Prostate gland (tissue), 2 donors: ENCODE measurements around the gene QRICH2. TPM values are rescaled to one million over a fixed set of nuclear protein-coding genes. Genes with fewer than 3 reads are reported as not detected.
"Not testable (repeated sequence)": the region's sequence is repeated elsewhere in the genome, so short reads cannot be mapped to it uniquely, and the experiment has no call there.

Experiments
- DNase-seq: peaks from one replicate; pipeline ENCODE4 v3.0.0-alpha.2; 2019; ENCODE audit warnings: low spot score
- H3K27ac ChIP-seq, 2 donors: fragments of 200-600 bp; sonication (generic); 2 replicates each; pipeline ENCODE4 v1.5.1; 2017 to 2019
- H3K27me3 ChIP-seq: fragments of 200-600 bp; sonication (generic); replicated peaks from 2 replicates; pipeline ENCODE4 v1.5.1; 2019; ENCODE audit not compliant: insufficient read depth
- H3K36me3 ChIP-seq, 2 donors: fragments of 200-600 bp; sonication (generic); 1 replicate in 1 of 2; 2 replicates in 1 of 2; pipeline versions ENCODE4 v1.5.1 to v1.8.1; 2017 to 2019
- H3K4me1 ChIP-seq: fragments of 200-600 bp; sonication (generic); replicated peaks from 2 replicates; pipeline ENCODE4 v1.5.1; 2019
- H3K4me3 ChIP-seq, 2 donors: fragments of 200-600 bp; sonication (generic); 2 replicates each; pipeline ENCODE4 v1.5.1; 2017 to 2019
- H3K9me3 ChIP-seq: fragments of 200-600 bp; sonication (generic); 2 replicates; pipeline ENCODE4 v1.5.1; 2017
- POLR2A ChIP-seq: fragments of 450-650 bp; IDR thresholded peaks from one replicate; pipeline ENCODE4 v1.6.1; 2016; ENCODE audit warnings: antibody characterized with exemption, mild to moderate bottlenecking
- POLR2AphosphoS5 ChIP-seq: sonication (generic); formaldehyde crosslinking; IDR thresholded peaks from one replicate; pipeline ENCODE4 v1.6.1; 2017; ENCODE audit warnings: antibody characterized with exemption
- WGBS: methylation state at CpG from one replicate; pipeline ENCODE4 v1.1.5; 2018; 5-methylcytosine and 5-hydroxymethylcytosine counted together
- intact Hi-C: fragments of 100-400 bp; cut with DNase I; formaldehyde crosslinking; loops from one replicate; pipeline ENCODE4 v1.14.2; 2022
- total RNA-seq, 2 donors: library from RNA; depleted of rRNA; stranded (reverse); fragments of >200 nt; gene quantifications; one replicate each; pipeline ENCODE4 v1.1.0, GENCODE V29; 2016
- TF ChIP-seq, protein P1 (sequence below), 4 experiments: fragments of 200-600 bp in 2 of 4; fragments of 450-650 bp in 2 of 4; sonication (generic) in 2 of 4; IDR thresholded peaks; 1 replicate in 3 of 4; 2 replicates in 1 of 4; pipeline ENCODE4 v1.5.1; 2016 to 2019; ENCODE audit warnings: antibody characterized with exemption in 4 of 4, mild to moderate bottlenecking in 2 of 4, moderate library complexity in 2 of 4

Gene QRICH2
- total RNA-seq, 2 donors from 2014 or later, result 3.1 to 9.8 TPM

GRCh38 chr17:76350463-76350862, 42.4 kb upstream of the QRICH2 start:
- WGBS, result 85% methylated on average over 5 of the region's 5 CpGs
- no peaks in the 10 kb centered on the region for H3K36me3 ChIP-seq
- H3K4me3 ChIP-seq, result no peak overlapping the region
- H3K9me3 ChIP-seq, result no peaks in the 10 kb centered on the region
- intact Hi-C loops, result no loop called here
- H3K27me3 ChIP-seq, result no peaks in the 10 kb centered on the region
- TF ChIP-seq POLR2A (no peak), POLR2AphosphoS5 (no peak)
- TF ChIP-seq, protein P1, sequence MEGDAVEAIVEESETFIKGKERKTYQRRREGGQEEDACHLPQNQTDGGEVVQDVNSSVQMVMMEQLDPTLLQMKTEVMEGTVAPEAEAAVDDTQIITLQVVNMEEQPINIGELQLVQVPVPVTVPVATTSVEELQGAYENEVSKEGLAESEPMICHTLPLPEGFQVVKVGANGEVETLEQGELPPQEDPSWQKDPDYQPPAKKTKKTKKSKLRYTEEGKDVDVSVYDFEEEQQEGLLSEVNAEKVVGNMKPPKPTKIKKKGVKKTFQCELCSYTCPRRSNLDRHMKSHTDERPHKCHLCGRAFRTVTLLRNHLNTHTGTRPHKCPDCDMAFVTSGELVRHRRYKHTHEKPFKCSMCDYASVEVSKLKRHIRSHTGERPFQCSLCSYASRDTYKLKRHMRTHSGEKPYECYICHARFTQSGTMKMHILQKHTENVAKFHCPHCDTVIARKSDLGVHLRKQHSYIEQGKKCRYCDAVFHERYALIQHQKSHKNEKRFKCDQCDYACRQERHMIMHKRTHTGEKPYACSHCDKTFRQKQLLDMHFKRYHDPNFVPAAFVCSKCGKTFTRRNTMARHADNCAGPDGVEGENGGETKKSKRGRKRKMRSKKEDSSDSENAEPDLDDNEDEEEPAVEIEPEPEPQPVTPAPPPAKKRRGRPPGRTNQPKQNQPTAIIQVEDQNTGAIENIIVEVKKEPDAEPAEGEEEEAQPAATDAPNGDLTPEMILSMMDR (IDR thresholded peaks at IDR 0.05), result no peak
- no peak overlapping the region for H3K27ac ChIP-seq
- no peak for DNase-seq
- no peaks in the 10 kb centered on the region for H3K4me1 ChIP-seq

DNA sequence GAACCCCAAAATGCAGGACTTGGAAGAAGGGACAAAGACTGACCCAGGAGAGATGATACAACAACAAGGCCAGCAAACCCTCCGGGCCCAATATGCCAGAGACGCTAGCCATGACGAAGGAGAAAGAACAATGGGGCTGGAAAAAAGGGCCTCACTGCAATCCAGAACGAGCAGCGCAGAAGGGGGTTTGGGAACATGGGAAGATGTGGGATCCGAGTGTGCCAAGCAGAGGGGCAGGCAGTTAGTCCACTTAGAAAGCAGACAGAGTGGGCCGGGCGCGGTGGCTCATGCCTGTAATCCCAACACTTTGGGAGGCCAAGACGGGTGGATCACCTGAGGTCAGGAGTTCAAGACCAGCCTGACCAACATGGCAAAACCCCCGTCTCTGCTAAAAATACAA, 38.9 kb upstream of the QRICH2 start:
- intact Hi-C loops, H3K36me3 ChIP-seq: not testable (repeated sequence)

GRCh38 chr17:76345377-76345974, 37.4 kb upstream of the QRICH2 start:
- Histone ChIP-seq H3K27me3 (no peaks in the 10 kb centered on the region), H3K36me3 (peaks cover 0 to 6% of the 10 kb centered on the region in 2 donors), H3K4me3 (no peak overlapping the region), H3K27ac (no peak overlapping the region), H3K9me3 (no peaks in the 10 kb centered on the region), H3K4me1 (no peaks in the 10 kb centered on the region)
- intact Hi-C loops, result no loop called here
- WGBS, result 93% methylated on average over 14 of the region's 14 CpGs
- no peak for TF ChIP-seq POLR2AphosphoS5
- no peak for TF ChIP-seq POLR2A
- TF ChIP-seq, protein P1 (IDR thresholded peaks at IDR 0.05), result no peak
- DNase-seq, result no peak

More for the DNA sequence above, 38.9 kb upstream of the QRICH2 start:
- not testable (repeated sequence) for H3K27me3 ChIP-seq, H3K27ac ChIP-seq, H3K4me1 ChIP-seq, H3K9me3 ChIP-seq, DNase-seq, H3K4me3 ChIP-seq
- 91% methylated on average over 11 of the region's 11 CpGs for WGBS

GRCh38 chr17:76343106-76343505, 35.0 kb upstream of the QRICH2 start:
- H3K27ac ChIP-seq, result no peak overlapping the region
- no peaks in the 10 kb centered on the region for H3K27me3 ChIP-seq
- H3K4me1 ChIP-seq, result no peaks in the 10 kb centered on the region
- TF ChIP-seq, protein P1 (IDR thresholded peaks at IDR 0.05), result no peak
- TF ChIP-seq POLR2A (no peak), POLR2AphosphoS5 (no peak)
- no peak for DNase-seq
- intact Hi-C loops, result no loop called here
- H3K9me3 ChIP-seq, result no peaks in the 10 kb centered on the region
- no peak overlapping the region for H3K4me3 ChIP-seq
- H3K36me3 ChIP-seq, result peaks cover 0 to 6% of the 10 kb centered on the region in 2 donors
- 88% methylated on average over 7 of the region's 7 CpGs for WGBS

GRCh38 chr17:76341301-76341700, 33.2 kb upstream of the QRICH2 start:
- 96% methylated on average over 6 of the region's 6 CpGs for WGBS
- H3K4me3 ChIP-seq, result no peak overlapping the region
- intact Hi-C loops, result no loop called here
- H3K27ac ChIP-seq, result no peak overlapping the region
- H3K36me3 ChIP-seq, result peaks cover 0 to 6% of the 10 kb centered on the region in 2 donors
- no peaks in the 10 kb centered on the region for H3K9me3 ChIP-seq
- H3K4me1 ChIP-seq, result no peaks in the 10 kb centered on the region
- no peaks in the 10 kb centered on the region for H3K27me3 ChIP-seq
- TF ChIP-seq POLR2A, result no peak
- TF ChIP-seq, protein P1 (IDR thresholded peaks at IDR 0.05), result no peak
- no peak for TF ChIP-seq POLR2AphosphoS5
- DNase-seq, result no peak
